ENCODE data around the gene ZNF664. TPM values are rescaled to one million over a fixed set of nuclear protein-coding genes. Genes with fewer than 3 reads are reported as not detected.

Gene ZNF664
- total RNA-seq, 1 donor from 2014 or later: 27.7 TPM

- TF ChIP-seq CTCF (IDR thresholded peaks at IDR 0.05): no peak
- intact Hi-C loops (cut with DNase I): no loop called here
- Histone ChIP-seq H3K4me1 (no peaks in the 10 kb centered on the region), H3K9me3 (no peaks in the 10 kb centered on the region), H3K27me3 (no peaks in the 10 kb centered on the region), H3K4me3 (no peak overlapping the region), H3K36me3 (no peaks in the 10 kb centered on the region), H3K27ac (no peak overlapping the region)
- DNase-seq (ENCODE audit: low spot score in 2 of 2): no peak
Observed at GRCh38 chr12:124055066-124055465, 82.1 kb downstream of the ZNF664 start.

- DNase-seq (ENCODE audit: low spot score in 2 of 2): no peak
- no peaks in the 10 kb centered on the region for H3K4me1 ChIP-seq
- intact Hi-C loops (cut with DNase I): no loop called here
- H3K4me3 ChIP-seq: no peak overlapping the region
- H3K36me3 ChIP-seq: no peaks in the 10 kb centered on the region
- no peaks in the 10 kb centered on the region for H3K9me3 ChIP-seq
- H3K27me3 ChIP-seq: no peaks in the 10 kb centered on the region
- H3K27ac ChIP-seq: no peak overlapping the region
- TF ChIP-seq CTCF (IDR thresholded peaks at IDR 0.05): no peak
Observed at GRCh38 chr12:124057691-124058090, 84.7 kb downstream of the ZNF664 start.

GRCh38 chr12:124059752-124060151 is 86.7 kb downstream of the ZNF664 start:
- no peak for DNase-seq (ENCODE audit: low spot score in 2 of 2)
- Histone ChIP-seq H3K4me3 (no peak overlapping the region), H3K27ac (no peak overlapping the region), H3K36me3 (no peaks in the 10 kb centered on the region), H3K4me1 (no peaks in the 10 kb centered on the region), H3K27me3 (no peaks in the 10 kb centered on the region), H3K9me3 (no peaks in the 10 kb centered on the region)
- intact Hi-C loops (cut with DNase I): no loop called here
- TF ChIP-seq CTCF (IDR thresholded peaks at IDR 0.05): no peak

Other genes starting within 250 kb of the ZNF664 start
- gene DNAH10, start 210.9 kb upstream of the ZNF664 start, total RNA-seq: not detected
- gene CCDC92, start 384 bp upstream of the ZNF664 start, total RNA-seq: 31.0 TPM

All from ascending aorta (tissue), 2 donors.